PC-9 (cell line): ENCODE measurements around the gene CELF2.

Experiments
- EZH2 ChIP-seq: fragments of 200-600 bp; sonication (generic); IDR thresholded peaks from 2 replicates; pipeline ENCODE4 v1.8.0; 2017; ENCODE audit warnings: antibody characterized with exemption, low read depth
- TF ChIP-seq, protein P1 (sequence below): fragments of 200-600 bp; sonication (generic); conservative IDR thresholded peaks from 2 replicates; pipeline ENCODE4 v1.6.1; 2017; ENCODE audit warnings: mixed run types, antibody characterized with exemption, mild to moderate bottlenecking, moderate library complexity

DNA sequence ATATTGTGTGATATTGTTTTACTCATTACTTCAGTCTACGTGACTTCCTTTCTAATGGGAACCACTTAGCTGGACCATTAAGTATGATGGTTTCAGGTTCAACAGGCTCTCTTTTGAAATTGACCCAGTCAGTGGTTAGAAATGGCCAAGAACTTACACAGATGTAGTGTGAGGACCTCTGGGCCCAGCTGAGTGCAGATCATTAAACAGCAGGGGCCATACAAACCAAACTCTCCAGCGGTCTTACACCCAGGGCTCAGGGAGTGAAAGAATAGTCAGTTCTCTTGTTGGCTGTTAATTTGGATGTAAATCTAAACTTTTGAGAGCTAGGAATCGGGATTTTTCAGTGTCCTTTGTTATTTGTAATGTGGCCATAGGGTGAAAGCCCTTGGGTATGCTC is 107.3 kb downstream of the CELF2 start:
- TF ChIP-seq, protein P1, sequence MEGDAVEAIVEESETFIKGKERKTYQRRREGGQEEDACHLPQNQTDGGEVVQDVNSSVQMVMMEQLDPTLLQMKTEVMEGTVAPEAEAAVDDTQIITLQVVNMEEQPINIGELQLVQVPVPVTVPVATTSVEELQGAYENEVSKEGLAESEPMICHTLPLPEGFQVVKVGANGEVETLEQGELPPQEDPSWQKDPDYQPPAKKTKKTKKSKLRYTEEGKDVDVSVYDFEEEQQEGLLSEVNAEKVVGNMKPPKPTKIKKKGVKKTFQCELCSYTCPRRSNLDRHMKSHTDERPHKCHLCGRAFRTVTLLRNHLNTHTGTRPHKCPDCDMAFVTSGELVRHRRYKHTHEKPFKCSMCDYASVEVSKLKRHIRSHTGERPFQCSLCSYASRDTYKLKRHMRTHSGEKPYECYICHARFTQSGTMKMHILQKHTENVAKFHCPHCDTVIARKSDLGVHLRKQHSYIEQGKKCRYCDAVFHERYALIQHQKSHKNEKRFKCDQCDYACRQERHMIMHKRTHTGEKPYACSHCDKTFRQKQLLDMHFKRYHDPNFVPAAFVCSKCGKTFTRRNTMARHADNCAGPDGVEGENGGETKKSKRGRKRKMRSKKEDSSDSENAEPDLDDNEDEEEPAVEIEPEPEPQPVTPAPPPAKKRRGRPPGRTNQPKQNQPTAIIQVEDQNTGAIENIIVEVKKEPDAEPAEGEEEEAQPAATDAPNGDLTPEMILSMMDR, result no peak
- no peak for TF ChIP-seq EZH2
